Esophagus muscularis mucosa (tissue), 4 donors: ENCODE data around the gene SYNE4. TPM values are rescaled to one million over a fixed set of nuclear protein-coding genes. Genes with fewer than 3 reads are reported as not detected.

Experiments
- DNase-seq: peaks from one replicate; pipeline ENCODE4 v3.0.0-alpha.2; 2017; ENCODE audit errors: extremely low spot score
- H3K27ac ChIP-seq, 4 donors: fragments of 200-600 bp; sonication (generic); replicated peaks in 1 of 4; 1 replicate in 3 of 4; 2 replicates in 1 of 4; pipeline ENCODE4 v1.5.1; 2016 to 2019; ENCODE audit warnings: mild to moderate bottlenecking in 1 of 4
- H3K27me3 ChIP-seq, 4 donors: fragments of 200-600 bp; sonication (generic); one replicate each; pipeline versions ENCODE4 v1.5.1 to v1.6.0; 2016 to 2019
- H3K36me3 ChIP-seq, 4 donors: fragments of 200-600 bp; sonication (generic); one replicate each; pipeline ENCODE4 v1.5.1; 2016 to 2019
- H3K4me1 ChIP-seq, 4 donors: fragments of 200-600 bp; sonication (generic); one replicate each; pipeline ENCODE4 v1.5.1; 2016 to 2019
- H3K4me3 ChIP-seq, 4 donors: fragments of 200-600 bp; sonication (generic); 1 replicate in 2 of 4; 2 replicates in 2 of 4; pipeline ENCODE4 v1.5.1; 2016 to 2019; ENCODE audit warnings: mild to moderate bottlenecking in 4 of 4, moderate library complexity in 1 of 4
- H3K9me3 ChIP-seq, 4 donors: fragments of 200-600 bp; sonication (generic); 1 replicate in 3 of 4; 2 replicates in 1 of 4; pipeline ENCODE4 v1.5.1; 2016 to 2019
- CTCF ChIP-seq, 3 experiments: fragments of 200-600 bp in 2 of 3; fragments of 450-650 bp in 1 of 3; sonication (generic) in 2 of 3; IDR thresholded peaks; one replicate each; pipeline ENCODE4 v1.5.1; 2017 to 2019; ENCODE audit warnings: antibody characterized with exemption in 3 of 3, mild to moderate bottlenecking in 2 of 3, moderate library complexity in 1 of 3
- EP300 ChIP-seq: sonication (generic); formaldehyde crosslinking; IDR thresholded peaks from one replicate; pipeline ENCODE4 v1.6.1; 2017; ENCODE audit warnings: antibody characterized with exemption
- POLR2A ChIP-seq: fragments of 450-650 bp; IDR thresholded peaks from one replicate; pipeline ENCODE4 v1.6.1; 2017; ENCODE audit warnings: antibody characterized with exemption, moderate library complexity, mild to moderate bottlenecking, low read depth
- POLR2AphosphoS5 ChIP-seq, 2 donors: sonication (generic); formaldehyde crosslinking; IDR thresholded peaks; one replicate each; pipeline ENCODE4 v1.6.1; 2017; ENCODE audit warnings: antibody characterized with exemption in 2 of 2
- WGBS: methylation state at CpG from one replicate; pipeline ENCODE4 v1.1.5; 2018; 5-methylcytosine and 5-hydroxymethylcytosine counted together
- intact Hi-C: fragments of 100-400 bp; cut with DNase I; formaldehyde crosslinking; loops from one replicate; pipeline ENCODE4 v1.15.1; 2023
- total RNA-seq, 4 donors: library from RNA; depleted of rRNA; stranded (reverse); fragments of >200 nt; gene quantifications; one replicate each; pipeline versions ENCODE4 v1.1.0 to v1.2.1, GENCODE V29; 2016

SYNE4 gene, protein sequence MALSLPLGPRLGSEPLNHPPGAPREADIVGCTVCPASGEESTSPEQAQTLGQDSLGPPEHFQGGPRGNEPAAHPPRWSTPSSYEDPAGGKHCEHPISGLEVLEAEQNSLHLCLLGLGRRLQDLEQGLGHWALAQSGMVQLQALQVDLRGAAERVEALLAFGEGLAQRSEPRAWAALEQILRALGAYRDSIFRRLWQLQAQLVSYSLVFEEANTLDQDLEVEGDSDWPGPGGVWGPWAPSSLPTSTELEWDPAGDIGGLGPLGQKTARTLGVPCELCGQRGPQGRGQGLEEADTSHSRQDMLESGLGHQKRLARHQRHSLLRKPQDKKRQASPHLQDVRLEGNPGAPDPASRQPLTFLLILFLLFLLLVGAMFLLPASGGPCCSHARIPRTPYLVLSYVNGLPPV
- total RNA-seq: 1 to 10 TPM in 1 of 4 donors, not detected in 3; 1.3 TPM

DNA sequence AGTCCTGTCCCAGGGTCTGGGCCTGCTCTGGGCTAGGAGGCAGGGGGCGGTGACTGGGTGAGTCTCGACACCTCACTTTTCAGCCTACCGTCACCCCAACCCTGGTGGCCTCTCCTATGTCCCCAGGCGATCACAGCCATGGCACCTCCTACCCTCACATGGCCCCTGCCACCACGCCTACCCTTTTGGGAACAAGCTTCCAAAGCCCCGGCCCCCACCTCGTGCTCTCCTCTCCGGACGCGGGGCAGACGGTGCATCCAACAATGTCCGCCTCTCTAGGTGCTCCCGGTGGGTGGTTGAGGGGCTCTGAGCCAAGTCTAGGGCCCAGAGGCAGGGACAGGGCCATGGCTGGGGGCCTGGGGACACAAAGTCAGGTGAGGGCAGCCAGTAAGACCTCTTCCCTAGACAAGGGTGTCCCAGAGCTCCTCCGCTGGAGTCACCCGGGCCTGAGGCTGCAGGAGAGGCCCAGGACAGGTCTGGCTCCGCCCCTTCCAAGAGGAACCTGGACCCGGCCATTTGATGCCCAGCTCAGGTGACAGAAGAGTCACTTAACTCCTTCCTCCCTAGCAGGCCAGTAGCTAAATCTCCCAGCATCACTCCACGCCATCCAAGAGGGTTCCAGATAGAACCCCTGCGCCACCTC is at the start of gene SYNE4:
Gene SYNE4, minus strand, starts transcription at position 478 of the 643 bp plus-strand sequence. Its CDS starts 132 bp downstream, at position 346.
- Histone ChIP-seq H3K4me3 (peak within 1 kb of the TSS; percentile 45 to 62 (median 54)), H3K36me3 (peaks cover 0 to under 1% (median 0%) of the 10 kb centered on the region in 4 donors), H3K9me3 (no peaks in the 10 kb centered on the region), H3K4me1 (peaks cover 16 to 30% (median 27%) of the 10 kb centered on the region in 4 donors), H3K27ac (peak within 1 kb of the TSS; percentile 77 to 81 (median 80)), H3K27me3 (no peaks in the 10 kb centered on the region)
- 61% methylated on average over 14 of the region's 19 CpGs for WGBS
- intact Hi-C loops: no loop called here
- no peak for DNase-seq
- TF ChIP-seq POLR2AphosphoS5 (IDR thresholded peaks at IDR 0.05) (no peak), CTCF (IDR thresholded peaks at IDR 0.05) (no peak), POLR2A (no peak), EP300 (no peak)

DNA sequence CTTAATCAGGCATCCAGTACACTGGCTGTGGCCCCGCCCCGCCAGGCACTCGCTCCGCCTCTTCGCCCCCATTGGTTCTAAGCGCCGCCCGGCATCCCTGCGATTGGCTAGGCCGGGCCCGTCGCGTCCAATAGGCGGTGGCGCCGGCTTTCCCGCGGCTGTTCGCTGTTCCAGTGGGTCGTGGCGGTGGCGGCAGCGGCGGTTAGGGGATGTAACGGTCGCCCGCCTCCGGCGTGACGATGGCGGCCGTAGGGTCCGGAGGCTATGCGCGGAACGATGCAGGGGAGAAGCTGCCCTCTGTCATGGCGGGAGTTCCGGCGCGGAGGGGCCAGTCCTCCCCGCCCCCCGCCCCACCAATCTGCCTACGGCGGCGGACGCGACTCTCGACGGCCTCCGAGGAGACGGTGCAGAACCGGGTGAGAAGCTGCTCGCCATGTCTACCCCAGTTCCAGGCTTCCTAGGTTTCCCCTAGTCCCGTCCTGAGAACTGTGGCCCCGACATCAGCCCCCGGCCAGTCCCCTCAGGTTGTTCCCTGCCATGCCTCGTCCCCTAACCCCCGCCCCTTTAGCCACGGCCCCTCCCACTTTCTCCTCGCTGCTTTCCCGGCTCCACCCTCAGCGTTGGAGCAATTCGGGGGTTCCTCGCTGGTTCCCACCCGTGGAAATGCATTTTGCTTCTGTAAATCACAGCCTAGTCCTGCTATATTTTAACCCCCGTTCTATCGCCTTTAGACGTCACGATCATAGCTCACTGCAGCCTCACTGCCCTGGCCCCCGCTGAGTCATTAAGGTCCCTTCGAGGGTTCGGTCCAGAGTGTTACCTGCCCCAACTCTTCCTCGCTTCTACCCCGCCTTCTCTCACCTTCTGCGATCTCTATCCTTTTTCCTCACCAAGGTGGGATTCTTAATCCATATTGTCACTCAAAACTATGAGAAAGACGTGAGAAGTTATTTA is 46.4 kb upstream of the SYNE4 start, which contains the start of gene WDR62:
Gene WDR62, plus strand, starts transcription at position 165 of the 954 bp plus-strand sequence. Its CDS starts 75 bp downstream, at position 240.
- Histone ChIP-seq H3K36me3 (no peaks in the 10 kb centered on the region), H3K9me3 (no peaks in the 10 kb centered on the region), H3K4me1 (peaks cover 7 to 29% (median 22%) of the 10 kb centered on the region in 4 donors), H3K27ac (peak within 1 kb of the TSS; percentile 87 to 95 (median 91)), H3K27me3 (no peaks in the 10 kb centered on the region), H3K4me3 (peak within 1 kb of the TSS; percentile 61 to 73 (median 68))
- intact Hi-C loops: loop anchor here (5.0 kb wide), 1 partner anchor 57 kb away; the partner anchor contains the start of genes OVOL3 and POLR2I
- 2% methylated on average over 24 of the region's 76 CpGs for WGBS
- no peak for DNase-seq
- no peak for TF ChIP-seq POLR2AphosphoS5 (IDR thresholded peaks at IDR 0.05)
- no peak for TF ChIP-seq EP300
- TF ChIP-seq CTCF (IDR thresholded peaks at IDR 0.05): no peak
- TF ChIP-seq POLR2A: no peak

DNA sequence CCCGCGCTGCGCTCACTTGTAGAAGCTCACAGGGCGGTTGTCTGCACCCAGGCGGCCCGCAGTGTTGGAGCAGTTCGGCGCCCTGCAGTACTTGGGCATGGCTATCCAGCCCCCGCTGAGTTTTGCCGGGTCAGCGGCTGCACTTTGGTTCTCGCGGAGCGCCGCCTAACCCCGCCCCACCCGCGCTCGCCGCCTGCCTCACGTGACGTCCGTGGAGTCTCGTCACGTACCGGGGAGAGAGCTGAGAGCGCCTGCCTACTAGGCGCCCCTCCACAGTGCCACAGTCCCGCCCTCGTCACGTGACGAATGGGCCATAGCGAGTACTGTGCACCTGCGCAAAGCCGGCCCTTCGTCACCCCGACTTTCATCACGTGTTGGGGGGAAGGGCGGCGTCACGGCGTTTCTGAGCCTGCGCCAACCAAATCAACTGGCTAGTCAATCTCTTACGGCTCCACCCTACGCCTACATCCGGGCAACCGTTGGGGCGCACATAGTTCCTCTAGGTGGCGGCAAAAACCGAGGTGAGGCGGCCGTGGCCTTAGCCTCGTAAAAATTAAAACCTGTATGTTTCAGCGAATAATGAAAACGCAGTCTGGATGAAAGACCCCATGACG is 45.6 kb upstream of the SYNE4 start, which contains the start of gene THAP8:
Gene THAP8, minus strand, starts transcription at position 167 of the 614 bp plus-strand sequence. Its CDS starts 68 bp downstream, at position 99.
- WGBS: under 1% methylated on average over 42 of the region's 56 CpGs
- Histone ChIP-seq H3K9me3 (no peaks in the 10 kb centered on the region), H3K36me3 (no peaks in the 10 kb centered on the region), H3K4me3 (peak within 1 kb of the TSS; percentile 61 to 73 (median 68)), H3K27ac (peak within 1 kb of the TSS; percentile 87 to 95 (median 91)), H3K4me1 (peaks cover 7 to 29% (median 22%) of the 10 kb centered on the region in 4 donors), H3K27me3 (no peaks in the 10 kb centered on the region)
- intact Hi-C loops: no loop called here
- peak; percentile 36 to 63 (median 48) for TF ChIP-seq CTCF (IDR thresholded peaks at IDR 0.05)
- peak; percentile 93 to 99 for TF ChIP-seq POLR2AphosphoS5 (IDR thresholded peaks at IDR 0.05)
- TF ChIP-seq POLR2A: no peak
- DNase-seq: peak; percentile 100

DNA sequence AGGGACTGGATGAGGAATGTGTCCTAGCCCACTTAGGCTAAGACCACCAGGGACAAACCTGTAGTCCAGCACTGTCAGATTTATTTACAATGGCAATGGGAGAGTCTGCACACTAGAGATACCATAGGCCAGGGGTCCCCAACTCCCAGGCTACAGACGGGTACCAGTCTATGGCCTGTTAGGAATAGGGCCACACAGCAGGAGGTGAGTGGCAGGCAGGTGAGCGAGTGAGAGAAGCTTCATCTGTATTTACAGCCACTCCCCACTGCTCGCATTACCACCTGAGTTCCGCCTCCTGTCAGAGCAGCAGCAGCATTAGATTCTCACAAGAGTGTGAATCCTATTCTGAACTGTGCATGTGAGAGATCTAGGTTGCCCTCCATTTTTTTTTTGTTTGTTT is 43.0 kb upstream of the SYNE4 start:
- Histone ChIP-seq H3K4me3 (no peak overlapping the region), H3K36me3 (no peaks in the 10 kb centered on the region), H3K4me1 (peaks cover 7 to 39% (median 36%) of the 10 kb centered on the region in 4 donors), H3K27ac (peak overlapping the region; percentile 46 to 95 (median 74)), H3K27me3 (no peaks in the 10 kb centered on the region), H3K9me3 (no peaks in the 10 kb centered on the region)
- no peak for DNase-seq
- WGBS: 88% methylated on average over 4 of the region's 4 CpGs
- intact Hi-C loops: loop anchor here (2.0 kb wide), 1 partner anchor 55 kb away; no protein-coding TSS in a partner anchor
- TF ChIP-seq EP300 (no peak), POLR2A (no peak), CTCF (IDR thresholded peaks at IDR 0.05) (no peak), POLR2AphosphoS5 (IDR thresholded peaks at IDR 0.05) (no peak)
